CD4-positive, CD25-positive, alpha-beta regulatory T cell (primary cell): ENCODE measurements around the gene PPIF. TPM values are rescaled to one million over a fixed set of nuclear protein-coding genes. Genes with fewer than 3 reads are reported as not detected.

ENCODE experiments used
- ATAC-seq, 2 donors: fragments of 150-1000 bp; cut with Tn5 transposase; one replicate each; pipeline ENCODE4 v1.10.0; 2021; ENCODE audit warnings: low read depth in 2 of 2, moderate number of reproducible peaks in 2 of 2, moderate library complexity in 1 of 2
- DNase-seq, 3 donors: peaks; one replicate each; pipeline versions ENCODE4 v3.0.0 to v3.0.0-alpha.2; 2012 to 2022; ENCODE audit warnings: mixed read lengths in 1 of 3
- H3K27ac ChIP-seq: one replicate; pipeline ENCODE4 v1.7.0; 2013; ENCODE audit warnings: mild to moderate bottlenecking, low read length; ENCODE audit not compliant: insufficient read depth, poor library complexity, severe bottlenecking
- H3K27me3 ChIP-seq: one replicate; pipeline ENCODE4 v1.7.0; 2013; ENCODE audit warnings: low read length; ENCODE audit not compliant: control insufficient read depth, insufficient read depth
- H3K36me3 ChIP-seq: one replicate; pipeline ENCODE4 v1.7.0; 2013; ENCODE audit warnings: mild to moderate bottlenecking, low read length, moderate library complexity; ENCODE audit not compliant: control insufficient read depth, insufficient read depth
- H3K4me1 ChIP-seq: 2 replicates; pipeline ENCODE4 v1.7.0; 2013; ENCODE audit warnings: mild to moderate bottlenecking, low read length; ENCODE audit not compliant: insufficient read depth, control insufficient read depth, poor library complexity, severe bottlenecking
- H3K4me3 ChIP-seq: one replicate; pipeline ENCODE4 v1.7.0; 2013; ENCODE audit warnings: low read depth, mild to moderate bottlenecking, low read length, moderate library complexity
- H3K9me3 ChIP-seq, 2 experiments: 1 replicate in 1 of 2; 2 replicates in 1 of 2; pipeline ENCODE4 v1.7.0; 2013; ENCODE audit warnings: low read length in 2 of 2, mild to moderate bottlenecking in 1 of 2, moderate library complexity in 1 of 2; ENCODE audit not compliant: control insufficient read depth in 2 of 2
- H3K27ac Mint-ChIP-seq, 3 donors: one replicate each; pipeline ENCODE4 v1.8.0; 2020 to 2022; ENCODE audit warnings: mild to moderate bottlenecking in 3 of 3, mixed read lengths in 3 of 3, moderate library complexity in 2 of 3
- H3K27me3 Mint-ChIP-seq: one replicate; pipeline ENCODE4 v1.8.0; 2022; ENCODE audit warnings: mild to moderate bottlenecking, mixed read lengths
- H3K36me3 Mint-ChIP-seq: one replicate; pipeline ENCODE4 v1.8.0; 2020; ENCODE audit warnings: mixed read lengths
- H3K4me1 Mint-ChIP-seq, 4 donors: one replicate each; pipeline ENCODE4 v1.8.0; 2020 to 2022; ENCODE audit warnings: mixed read lengths in 4 of 4, mild to moderate bottlenecking in 1 of 4
- H3K4me3 Mint-ChIP-seq, 4 donors: one replicate each; pipeline ENCODE4 v1.8.0; 2020 to 2022; ENCODE audit warnings: mild to moderate bottlenecking in 4 of 4, mixed read lengths in 4 of 4, moderate library complexity in 3 of 4
- H3K9me3 Mint-ChIP-seq, 7 donors: one replicate each; pipeline ENCODE4 v1.8.0; 2020 to 2022; ENCODE audit warnings: mixed read lengths in 7 of 7, mild to moderate bottlenecking in 3 of 7, moderate library complexity in 2 of 7
- polyA plus RNA-seq, 4 donors: library from polyadenylated mRNA; unstranded; fragments of 300-500 nt; fragmentation: Illumina TruSeq; gene quantifications; one replicate each; pipeline ENCODE4 v1.2.3, GENCODE V29; 2021
- total RNA-seq: library from RNA; stranded (reverse); gene quantifications from one replicate; pipeline ENCODE4 v1.2.3, GENCODE V29; 2022

PPIF gene
- total and polyA plus RNA-seq, 5 donors from 2014 or later: 15.5 to 60.2 (median 18.0) TPM

DNA sequence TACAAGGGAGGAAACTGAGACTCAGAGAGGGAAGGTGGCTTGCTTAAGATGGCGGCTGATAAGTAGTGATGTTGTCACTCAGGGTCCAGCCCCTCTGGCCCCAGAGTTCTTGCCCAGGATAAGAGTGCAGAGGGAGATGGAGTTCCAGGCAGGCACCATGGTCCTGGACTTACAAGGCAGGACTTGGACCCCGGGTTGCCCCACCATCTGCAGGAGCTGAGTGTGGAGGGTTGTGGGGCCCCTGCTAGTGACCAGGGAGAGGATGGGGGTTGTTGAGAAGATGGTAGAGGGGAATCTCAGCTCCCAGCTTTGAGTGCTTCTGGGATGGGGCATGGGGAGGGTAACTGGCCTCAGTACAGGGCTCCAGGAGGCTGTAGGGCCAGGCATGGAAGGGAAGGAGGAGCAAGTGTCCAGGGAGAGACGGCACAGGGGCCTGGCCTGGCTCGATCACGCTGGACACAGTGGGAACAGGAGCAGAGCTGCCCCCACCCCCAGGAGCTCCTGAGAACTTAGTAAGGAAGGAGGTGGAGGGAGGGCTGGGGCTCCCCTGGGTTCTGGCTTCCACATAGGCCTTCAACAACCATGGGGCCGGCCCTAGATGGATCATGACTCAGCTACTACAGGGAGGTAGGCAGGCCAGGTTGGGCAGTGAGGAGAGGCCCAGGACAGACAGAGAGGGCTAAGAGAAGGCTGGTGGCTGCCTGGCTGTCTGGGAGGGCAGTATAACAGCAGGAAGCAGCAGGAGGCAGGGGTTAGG lies 28.2 kb downstream of the PPIF start:
- no peak overlapping the region for H3K4me3 Mint-ChIP-seq
- peaks cover 0 to 7% (median 1%) of the 10 kb centered on the region in 4 donors for H3K4me1 Mint-ChIP-seq
- H3K4me3 ChIP-seq: no peak overlapping the region
- DNase-seq (no peak), ATAC-seq (no peak)
- H3K27me3 ChIP-seq: no peaks in the 10 kb centered on the region
- H3K4me1 ChIP-seq: no peaks in the 10 kb centered on the region
- H3K36me3 ChIP-seq: no peaks in the 10 kb centered on the region
- no peaks in the 10 kb centered on the region for H3K36me3 Mint-ChIP-seq
- no peak overlapping the region for H3K27ac ChIP-seq
- H3K27ac Mint-ChIP-seq: no peak overlapping the region
- H3K9me3 ChIP-seq: peaks cover 0 to 3% of the 10 kb centered on the region in 2 experiments
- H3K9me3 Mint-ChIP-seq: peaks cover 0 to 9% (median 0%) of the 10 kb centered on the region in 7 donors
- peaks cover 15% of the 10 kb centered on the region for H3K27me3 Mint-ChIP-seq

DNA sequence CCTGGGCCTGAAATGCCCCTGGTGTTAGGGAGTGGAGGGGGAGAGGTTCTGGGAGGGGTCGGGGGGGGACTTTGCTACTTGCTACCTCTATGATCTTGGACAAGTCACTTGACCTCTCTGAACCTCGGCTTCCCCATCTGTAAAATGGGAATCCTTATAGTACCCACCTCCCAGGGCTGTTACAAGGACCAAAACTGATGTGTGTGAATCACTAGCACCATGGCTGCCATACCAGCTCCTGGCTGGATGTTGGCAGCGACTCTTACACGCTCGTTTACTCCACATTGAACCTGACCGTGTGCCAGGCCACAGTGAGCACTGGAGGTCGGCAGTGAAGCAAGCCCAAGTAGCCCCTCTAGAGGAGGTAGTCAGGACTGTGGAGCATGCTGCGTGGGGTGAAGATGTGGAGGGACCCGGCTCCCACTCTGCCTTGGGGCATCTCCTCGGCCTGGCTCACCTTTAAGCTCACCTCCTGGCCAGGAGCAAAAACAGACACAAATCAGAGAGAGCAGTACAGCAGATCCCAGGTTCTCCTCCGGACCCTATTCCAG lies 28.9 kb downstream of the PPIF start:
- Mint-ChIP-seq H3K4me1 (peaks cover 0 to 7% (median 1%) of the 10 kb centered on the region in 4 donors), H3K36me3 (no peaks in the 10 kb centered on the region), H3K4me3 (no peak overlapping the region), H3K9me3 (peaks cover 0 to 4% (median 0%) of the 10 kb centered on the region in 7 donors), H3K27me3 (peaks cover 15% of the 10 kb centered on the region), H3K27ac (no peak overlapping the region)
- Histone ChIP-seq H3K4me3 (no peak overlapping the region), H3K36me3 (no peaks in the 10 kb centered on the region), H3K27ac (no peak overlapping the region), H3K4me1 (no peaks in the 10 kb centered on the region), H3K9me3 (no peaks in the 10 kb centered on the region), H3K27me3 (no peaks in the 10 kb centered on the region)
- DNase-seq: no peak
- ATAC-seq: no peak

DNA sequence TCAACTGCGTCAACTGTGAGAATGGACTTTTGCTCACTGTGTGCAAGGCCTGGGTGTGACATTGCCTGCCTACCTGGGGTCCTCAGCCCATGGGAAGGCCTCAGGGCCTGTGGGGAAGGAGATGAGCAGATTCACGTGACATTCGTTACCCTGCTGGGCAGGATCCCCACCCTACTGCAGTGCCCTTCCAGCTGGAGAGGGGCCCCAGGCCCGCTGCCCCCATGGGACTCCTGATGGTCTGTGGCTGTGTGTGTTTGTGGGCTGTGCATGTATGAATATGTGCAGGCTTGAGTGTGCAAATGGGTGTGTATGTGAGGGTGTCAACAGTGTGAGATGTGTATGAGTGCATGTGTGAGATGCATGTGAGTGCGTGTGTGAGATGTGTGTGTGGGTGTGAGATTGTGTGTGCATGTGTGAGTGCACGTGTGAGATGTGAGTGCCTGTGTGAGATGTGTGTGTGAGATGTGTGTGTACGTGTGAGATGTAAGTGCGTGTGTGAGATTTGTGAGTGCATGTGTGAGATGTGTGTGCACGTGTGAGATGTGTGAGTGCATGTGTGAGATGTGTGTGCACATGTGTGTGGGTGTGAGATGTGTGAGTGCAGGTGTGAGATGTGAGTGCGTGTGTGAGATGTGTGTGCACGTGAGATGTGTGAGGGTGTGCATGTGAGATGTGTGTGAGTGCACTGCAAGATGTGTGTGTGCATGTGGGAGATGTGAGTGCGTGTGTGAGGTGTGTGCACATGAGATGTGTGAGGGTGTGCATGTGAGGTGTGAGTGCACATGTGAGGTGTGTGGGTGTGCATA lies 29.7 kb downstream of the PPIF start:
- Histone ChIP-seq H3K9me3 (no peaks in the 10 kb centered on the region), H3K27ac (no peak overlapping the region), H3K36me3 (no peaks in the 10 kb centered on the region), H3K4me1 (no peaks in the 10 kb centered on the region), H3K27me3 (no peaks in the 10 kb centered on the region), H3K4me3 (no peak overlapping the region)
- ATAC-seq (no peak), DNase-seq (no peak)
- Mint-ChIP-seq H3K27me3 (peaks cover 9% of the 10 kb centered on the region), H3K27ac (no peak overlapping the region), H3K36me3 (no peaks in the 10 kb centered on the region), H3K4me3 (no peak overlapping the region), H3K9me3 (no peaks in the 10 kb centered on the region), H3K4me1 (peaks cover 0 to 7% (median 1%) of the 10 kb centered on the region in 4 donors)

DNA sequence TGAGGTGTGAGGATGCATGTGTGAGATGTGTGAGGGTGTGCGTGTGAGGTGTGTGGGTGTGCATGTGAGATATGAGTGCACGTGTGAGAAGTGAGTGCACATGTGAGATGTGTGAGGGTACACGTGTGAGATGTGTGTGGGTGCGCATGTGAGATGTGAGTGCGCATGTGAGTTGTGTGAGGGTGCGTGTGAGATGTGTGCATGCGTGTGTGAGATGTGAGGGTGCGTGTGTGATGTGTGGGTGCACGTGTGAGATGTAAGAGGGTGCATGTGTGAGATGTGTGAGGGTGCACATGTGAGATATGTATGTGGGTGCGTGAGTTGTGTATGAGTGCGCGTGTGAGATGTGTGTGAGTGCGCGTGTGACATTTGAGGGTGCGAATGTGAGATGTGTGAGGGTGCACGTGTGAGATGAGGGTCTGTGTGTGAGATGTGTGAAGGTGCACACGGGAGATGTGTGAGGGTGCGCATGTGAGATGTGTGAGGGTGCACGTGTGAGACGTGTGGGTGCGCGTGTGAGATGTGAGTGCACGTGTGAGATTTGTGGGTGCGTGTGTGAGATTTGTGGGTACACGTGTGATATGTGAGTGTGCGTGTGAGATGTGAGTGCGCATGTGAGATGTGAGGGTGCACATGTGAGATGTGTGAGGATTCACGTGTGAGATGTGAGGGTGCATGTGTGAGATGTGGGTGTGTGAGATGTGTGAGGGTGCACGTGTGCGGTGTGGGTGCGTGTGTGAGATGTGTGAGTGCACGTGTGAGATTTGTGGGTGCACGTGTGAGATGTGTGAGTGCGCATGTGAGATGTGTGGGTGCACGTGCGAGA lies 30.5 kb downstream of the PPIF start:
- Histone ChIP-seq H3K4me3 (no peak overlapping the region), H3K36me3 (no peaks in the 10 kb centered on the region), H3K27ac (no peak overlapping the region), H3K9me3 (no peaks in the 10 kb centered on the region), H3K27me3 (no peaks in the 10 kb centered on the region), H3K4me1 (no peaks in the 10 kb centered on the region)
- Mint-ChIP-seq H3K27ac (no peak overlapping the region), H3K36me3 (no peaks in the 10 kb centered on the region), H3K4me1 (peaks cover 0 to 7% (median 1%) of the 10 kb centered on the region in 4 donors), H3K9me3 (no peaks in the 10 kb centered on the region), H3K27me3 (peaks cover 6% of the 10 kb centered on the region), H3K4me3 (no peak overlapping the region)
- ATAC-seq (no peak), DNase-seq (no peak)

DNA sequence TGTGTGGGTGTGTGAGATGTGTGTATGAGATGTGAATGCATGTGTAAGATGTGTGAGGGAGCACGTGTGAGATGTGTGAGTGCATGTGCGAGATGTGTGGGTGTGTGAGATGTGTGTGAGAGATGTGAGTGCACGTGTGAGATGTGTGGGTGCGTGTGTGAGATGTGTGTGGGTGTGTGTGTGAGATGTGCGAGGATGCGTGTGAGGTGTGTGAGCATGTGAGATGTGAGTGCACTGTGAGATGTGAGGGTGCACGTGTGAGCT lies 31.0 kb downstream of the PPIF start:
- Histone ChIP-seq H3K27ac (no peak overlapping the region), H3K27me3 (no peaks in the 10 kb centered on the region), H3K4me3 (no peak overlapping the region), H3K9me3 (no peaks in the 10 kb centered on the region), H3K4me1 (no peaks in the 10 kb centered on the region), H3K36me3 (no peaks in the 10 kb centered on the region)
- peaks cover 0 to 7% (median 1%) of the 10 kb centered on the region in 4 donors for H3K4me1 Mint-ChIP-seq
- H3K27ac Mint-ChIP-seq: no peak overlapping the region
- no peak overlapping the region for H3K4me3 Mint-ChIP-seq
- no peaks in the 10 kb centered on the region for H3K36me3 Mint-ChIP-seq
- H3K27me3 Mint-ChIP-seq: peaks cover 1% of the 10 kb centered on the region
- no peak for ATAC-seq
- DNase-seq: no peak
- H3K9me3 Mint-ChIP-seq: no peaks in the 10 kb centered on the region

DNA sequence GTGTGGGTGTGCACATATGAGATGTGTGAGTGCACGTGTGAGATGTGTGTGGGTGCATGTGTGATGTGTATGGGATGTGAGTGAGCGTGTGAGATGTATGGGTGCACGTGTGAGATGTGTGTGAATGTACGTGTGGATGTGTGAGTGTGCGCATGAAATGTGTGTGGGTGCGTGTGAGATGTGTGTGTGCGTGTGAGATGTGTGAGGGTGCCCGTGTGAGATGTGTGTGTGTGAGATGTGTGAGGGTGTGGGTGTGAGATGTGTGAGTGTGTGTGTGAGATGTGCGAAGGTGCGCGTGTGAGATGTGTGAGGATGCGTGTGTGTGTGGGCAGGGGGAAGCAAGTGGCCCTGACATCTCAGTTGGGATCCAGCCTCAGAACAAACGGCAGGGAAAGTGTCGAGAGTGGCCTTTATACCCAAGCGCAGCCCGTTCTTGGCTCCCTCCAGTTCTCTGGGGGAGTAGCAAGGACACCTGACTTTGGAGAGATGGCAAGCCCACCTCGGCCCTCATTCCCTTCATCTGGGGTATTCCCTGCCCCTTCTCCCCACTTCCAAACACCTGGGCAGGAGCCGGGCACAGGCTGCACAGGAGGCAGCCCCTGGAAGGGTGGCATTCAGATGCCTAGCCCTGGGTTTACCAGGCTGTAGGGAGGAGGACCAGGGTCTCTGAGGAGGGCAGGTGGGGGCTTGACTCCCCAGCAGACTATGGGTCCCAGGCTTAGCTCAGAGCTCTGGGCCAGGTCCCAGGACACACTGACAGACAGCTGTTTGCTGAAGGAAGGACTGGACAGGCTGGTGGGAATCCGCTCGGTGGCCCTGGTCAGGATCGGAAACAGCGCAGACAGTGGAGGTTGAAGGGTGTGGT lies 31.6 kb downstream of the PPIF start:
- Histone ChIP-seq H3K27ac (no peak overlapping the region), H3K4me1 (no peaks in the 10 kb centered on the region), H3K36me3 (no peaks in the 10 kb centered on the region), H3K4me3 (no peak overlapping the region), H3K27me3 (no peaks in the 10 kb centered on the region), H3K9me3 (no peaks in the 10 kb centered on the region)
- Mint-ChIP-seq H3K27ac (no peak overlapping the region), H3K9me3 (no peaks in the 10 kb centered on the region), H3K36me3 (no peaks in the 10 kb centered on the region), H3K27me3 (no peaks in the 10 kb centered on the region), H3K4me3 (no peak overlapping the region), H3K4me1 (peaks cover 0 to 7% (median 1%) of the 10 kb centered on the region in 4 donors)
- ATAC-seq (no peak), DNase-seq (no peak)
